ENCODE results near the gene CDH23. TPM values are rescaled to one million over a fixed set of nuclear protein-coding genes. Genes with fewer than 3 reads are reported as not detected.
A peak's percentile ranks its signal among the peaks of the same experiment; 100 is the strongest.
"Not testable (repeated sequence)": the region's sequence is repeated elsewhere in the genome, so short reads cannot be mapped to it uniquely, and the experiment has no call there.

CDH23 gene
- total RNA-seq, 1 experiment from 2014 or later = 0.40 TPM

DNA sequence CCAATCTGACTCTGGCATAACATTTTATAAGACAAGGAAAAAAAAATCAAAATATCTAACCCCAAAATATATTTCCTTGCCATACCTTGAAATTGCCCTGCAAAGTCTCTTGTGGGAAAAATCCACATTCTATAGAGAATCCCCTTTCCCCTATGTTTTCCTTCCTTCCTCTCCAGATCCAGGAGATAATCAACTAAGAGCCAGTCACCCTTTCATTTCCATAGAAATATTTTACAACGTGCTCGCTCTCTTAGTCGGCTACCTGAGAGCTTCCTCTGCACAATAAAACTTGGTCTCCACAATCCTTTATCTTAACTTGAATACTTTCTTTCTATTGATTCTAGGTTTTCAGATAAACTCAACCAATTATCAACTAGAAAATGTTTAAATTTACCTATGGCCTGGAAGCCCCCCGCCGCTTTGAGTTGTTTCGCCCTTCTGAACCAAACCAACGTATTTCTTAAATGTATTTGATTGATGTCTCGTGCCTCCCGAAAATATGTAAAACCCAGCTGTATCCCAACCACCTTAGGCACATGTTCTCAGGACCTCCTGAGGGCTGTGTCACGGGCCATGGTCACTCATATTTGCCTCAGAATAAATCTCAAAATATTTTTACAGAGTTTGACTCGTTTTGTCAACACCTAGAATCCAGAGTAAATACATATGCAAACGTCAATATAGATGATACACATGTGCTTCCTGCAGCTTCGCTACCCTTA lies 453.5 kb downstream of the CDH23 start:
- DNase-seq (ENCODE audit: low read depth) = no peak

DNA sequence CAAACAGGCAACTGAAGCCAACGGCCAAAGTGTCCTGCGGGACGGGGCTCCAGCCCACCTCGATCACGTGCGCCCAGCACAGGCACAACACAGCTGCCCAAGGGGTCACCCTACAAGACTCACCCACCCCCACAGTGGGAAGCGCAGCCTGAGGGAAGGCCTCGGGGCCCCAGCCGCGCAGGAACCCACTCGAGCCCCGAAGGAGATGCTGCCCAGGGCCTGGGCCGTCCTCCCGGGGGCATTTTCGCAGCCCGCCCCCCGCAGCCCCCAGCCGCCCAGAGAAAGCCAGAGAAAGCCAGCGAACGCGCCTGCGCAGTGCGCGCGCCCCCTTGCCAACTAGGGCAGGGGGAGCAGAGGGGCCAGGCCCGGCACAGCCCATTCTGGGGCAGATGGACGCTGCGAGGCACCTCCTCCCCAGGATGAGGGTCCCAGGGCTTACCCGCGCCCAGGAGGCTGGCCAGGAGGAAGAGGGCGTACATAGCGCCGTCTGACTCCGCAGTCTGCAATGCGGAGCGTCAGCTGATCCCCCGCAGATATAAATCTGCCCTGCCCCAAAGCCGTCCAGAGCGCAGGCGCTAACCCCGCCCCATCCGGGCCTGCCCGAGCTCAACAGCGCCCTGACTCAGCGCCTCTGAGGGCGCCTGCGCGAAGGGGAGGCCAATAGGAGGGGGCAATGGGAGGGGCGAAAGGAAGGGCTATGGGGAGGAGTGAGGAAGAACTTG lies 454.2 kb downstream of the CDH23 start, which contains the start of gene PSAP:
TSS of gene PSAP (minus strand) at position 509 of the 722 bp plus-strand sequence. CDS start at position 479, 30 bp downstream.
- peak; percentile 99 for DNase-seq (ENCODE audit: low read depth)

DNA sequence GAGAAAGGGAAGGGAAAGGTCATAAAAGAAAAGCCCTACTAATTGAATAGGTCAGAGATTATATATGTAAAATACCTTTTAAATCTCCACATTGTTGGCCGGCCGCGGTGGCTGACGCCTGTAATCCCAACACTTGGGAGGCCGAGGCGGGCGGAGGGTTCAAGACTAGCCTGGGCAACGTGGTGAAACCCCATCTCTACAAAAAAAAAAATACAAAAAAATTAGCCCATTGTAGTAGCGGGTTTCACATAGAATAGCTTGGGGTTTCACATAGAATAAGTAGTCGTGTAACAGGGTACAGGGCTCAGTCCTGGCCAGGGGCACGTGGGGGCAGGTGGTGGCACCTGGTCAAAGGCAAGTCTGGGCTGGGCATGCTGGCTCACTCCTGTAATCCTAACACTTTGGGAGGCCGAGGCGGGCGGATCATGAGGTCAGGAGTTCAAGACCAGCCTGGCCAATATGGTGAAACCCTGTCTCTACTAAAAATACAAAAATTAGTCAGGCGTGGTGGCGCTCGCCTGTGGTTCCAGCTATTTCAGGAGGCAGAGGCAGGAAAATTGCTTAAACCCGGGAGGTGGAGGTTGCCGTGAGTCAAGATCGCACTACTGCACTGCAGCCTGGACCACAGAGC lies 454.9 kb downstream of the CDH23 start:
- not testable (repeated sequence) for DNase-seq (ENCODE audit: low read depth)

DNA sequence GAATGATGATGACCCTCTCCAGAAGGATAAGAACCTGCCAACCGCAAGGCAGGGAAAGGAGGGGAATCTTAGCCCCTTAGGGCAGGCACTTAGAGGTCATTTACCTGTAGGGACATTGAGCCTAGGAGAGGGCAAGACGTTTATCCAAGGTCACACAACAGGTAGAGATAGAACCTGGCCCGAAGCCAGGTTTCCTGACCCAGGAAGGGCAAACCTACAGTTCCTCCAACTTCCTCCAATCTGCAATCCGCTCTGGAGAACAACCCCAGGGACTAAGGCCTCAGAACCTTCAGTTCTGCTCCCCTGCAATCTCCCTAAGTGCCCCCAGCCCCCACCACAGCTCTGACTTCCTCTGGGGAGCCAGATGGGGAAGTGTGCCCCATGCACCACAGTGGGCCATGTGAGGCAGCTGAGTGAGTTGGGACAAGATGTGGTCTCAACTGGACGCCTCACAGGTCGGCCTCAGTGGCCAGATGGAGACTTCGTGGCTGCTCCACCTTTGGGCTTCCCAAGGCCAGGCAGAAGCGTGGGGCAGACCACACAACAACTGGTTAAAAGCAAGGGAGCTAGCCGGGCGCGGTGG lies 455.7 kb downstream of the CDH23 start:
- no peak for DNase-seq (ENCODE audit: low read depth)

- no peak for DNase-seq (ENCODE audit: low read depth)
Measured at GRCh38 chr10:71854031-71854430, 457.3 kb downstream of the CDH23 start.

DNA sequence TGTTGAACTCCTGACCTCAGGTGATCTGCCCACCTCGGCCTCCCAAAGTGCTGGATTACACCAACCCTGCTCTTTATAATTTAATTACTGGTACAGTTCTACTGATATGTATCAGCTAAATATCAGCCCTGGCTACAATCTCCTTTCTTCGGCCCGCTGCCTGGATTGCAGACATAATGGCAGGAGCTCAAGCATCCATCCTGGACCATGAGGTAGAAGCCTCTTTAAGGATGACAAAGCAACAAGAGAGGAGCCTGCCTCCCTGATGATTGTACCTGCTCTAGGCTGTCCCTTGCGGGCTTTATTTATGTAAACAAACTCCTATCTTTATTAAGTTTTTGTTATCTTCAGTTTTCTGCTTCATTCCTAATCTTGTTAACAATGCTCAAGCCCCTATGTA lies 459.9 kb downstream of the CDH23 start:
- no peak for DNase-seq (ENCODE audit: low read depth)

DNA sequence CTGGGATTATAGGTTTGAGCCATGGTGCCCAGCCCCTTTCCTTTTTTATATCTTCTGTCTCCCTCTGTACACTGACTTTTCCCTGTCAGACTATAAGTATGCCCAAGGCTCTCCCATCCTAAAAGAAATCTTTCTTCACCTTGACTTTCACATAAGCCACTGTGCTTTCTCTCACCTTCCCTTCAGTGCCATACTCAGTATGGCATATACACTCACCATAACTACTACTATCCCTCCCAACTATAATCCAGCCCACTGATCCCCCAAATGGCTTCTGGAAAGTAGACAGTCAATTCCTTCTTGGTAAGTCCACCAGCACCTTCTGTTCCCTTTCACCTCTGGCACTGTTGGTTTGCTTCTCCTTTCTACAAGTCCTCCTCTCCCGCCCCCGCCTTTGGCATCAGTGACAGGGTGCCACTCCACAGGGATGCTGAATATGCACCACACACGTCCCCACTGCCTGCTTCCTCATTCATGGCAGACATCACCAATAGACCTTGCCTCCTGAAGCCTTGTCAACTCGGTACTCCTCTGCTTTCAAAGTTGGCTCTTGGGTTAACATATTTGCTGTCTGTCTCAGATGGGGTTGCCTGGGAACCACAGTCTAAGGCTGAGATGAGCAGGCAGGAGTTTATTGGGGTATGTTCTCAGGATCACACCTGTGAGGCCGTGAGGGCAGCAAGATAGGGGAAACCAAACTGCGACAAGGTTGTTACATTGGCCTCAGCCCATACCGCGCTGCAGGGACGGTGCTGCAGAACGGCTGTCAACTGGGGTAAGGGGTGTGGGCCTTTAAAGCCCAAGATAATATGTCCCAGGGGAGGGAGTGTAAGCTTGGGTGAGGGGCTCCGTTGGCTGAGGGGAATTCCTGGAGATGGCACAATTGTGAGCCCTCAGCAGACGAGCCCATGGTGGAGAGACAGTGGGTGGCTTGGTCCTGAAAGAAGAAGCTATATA lies 461.5 kb downstream of the CDH23 start:
- no peak for DNase-seq (ENCODE audit: low read depth)

- peak; percentile 98 for DNase-seq (ENCODE audit: low read depth)
Measured at GRCh38 chr10:71860243-71861029, 463.7 kb downstream of the CDH23 start.

- DNase-seq (ENCODE audit: low read depth) = peak; percentile 21
Measured at GRCh38 chr10:71863203-71863602, 466.5 kb downstream of the CDH23 start.

DNA sequence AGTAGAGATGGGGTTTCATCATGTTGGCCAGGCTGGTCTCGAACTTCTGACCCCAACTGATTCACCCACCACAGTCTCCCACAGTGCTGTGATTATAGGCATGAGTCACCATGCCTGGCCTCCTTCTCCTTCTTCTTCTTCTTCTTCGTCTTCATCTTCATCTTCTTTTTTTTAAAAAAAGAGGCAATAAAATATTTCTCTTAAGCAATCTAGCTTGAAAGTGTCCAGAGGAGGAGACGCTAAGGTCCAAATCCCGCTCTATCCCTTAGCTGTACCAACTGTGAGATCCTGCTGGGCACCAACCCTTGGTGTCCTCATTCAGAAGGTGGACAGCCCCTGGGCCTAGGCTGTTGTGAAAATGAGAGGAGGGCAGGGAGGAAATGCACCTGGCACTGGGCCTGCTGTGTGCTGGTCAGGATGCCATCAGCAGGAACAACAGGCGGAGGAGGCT lies 468.2 kb downstream of the CDH23 start:
- peak; percentile 74 for DNase-seq (ENCODE audit: low read depth)

Other genes with a start within 250 kb of the CDH23 start
- 4.0 and 6.0 TPM in 2 replicates for gene UNC5B, start 184.3 kb upstream of the CDH23 start, total RNA-seq (2014; rRNA removed; shearing (Covaris generic))
- gene SLC29A3, start 77.7 kb upstream of the CDH23 start, total RNA-seq (2014; rRNA removed; shearing (Covaris generic)) = 0.63 and 1.3 TPM in 2 replicates